NCI-H446 treated with DMSO at 0.1 percent for 48 hours (cell line): ENCODE data around the gene TDG.
A peak's percentile ranks its signal among the peaks of the same experiment; 100 is the strongest.
"Not testable (repeated sequence)": the region's sequence is repeated elsewhere in the genome, so short reads cannot be mapped to it uniquely, and the experiment has no call there.

Experiments
- DNase-seq: peaks from one replicate; lab custom pipeline; 2025; lab: John Stamatoyannopoulos, UW

Gene TDG

GRCh38 chr12:103960616-103961227 is 5.0 kb upstream of the TDG start:
- no peak for DNase-seq

DNA sequence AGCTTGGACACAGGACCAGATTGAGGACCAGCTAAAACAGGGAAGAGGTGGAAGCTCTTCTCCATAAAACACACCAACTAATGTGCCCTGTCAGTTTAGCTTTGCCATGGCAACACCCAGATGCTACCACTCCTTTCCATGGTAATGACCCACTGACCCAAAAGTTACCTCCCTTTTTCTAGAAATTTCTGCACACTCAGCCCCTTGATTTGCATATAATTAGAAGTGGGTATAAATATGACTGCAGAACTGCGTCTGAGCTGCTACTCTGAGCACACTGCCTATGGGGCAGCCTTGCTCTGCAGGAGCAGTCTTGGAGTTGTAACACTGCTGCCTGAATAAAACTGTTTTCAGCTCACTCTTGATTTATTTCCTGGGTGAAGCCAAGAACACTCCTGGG is 3.2 kb upstream of the TDG start:
- no peak for DNase-seq

DNA sequence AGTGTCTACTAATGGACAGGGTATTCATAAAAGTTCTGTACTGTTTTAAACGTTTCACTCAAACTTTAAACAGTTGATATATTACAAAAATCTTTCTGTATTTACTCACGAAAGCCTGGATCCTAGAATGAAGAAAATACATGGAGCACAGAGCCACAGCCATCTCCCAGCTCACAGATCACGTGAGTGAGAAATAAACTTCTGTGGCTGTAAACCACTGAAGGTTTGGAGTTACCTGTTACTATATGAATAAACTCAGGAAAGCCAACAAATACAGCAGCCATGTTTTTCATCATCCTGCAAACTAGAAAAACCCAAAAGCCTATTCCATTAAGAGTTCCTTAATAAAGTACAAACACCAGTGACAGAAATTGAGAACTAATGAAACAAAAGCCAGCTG is 867 bp upstream of the TDG start:
- no peak for DNase-seq

- DNase-seq, result no peak
Measured at GRCh38 chr12:103965255-103965589, 450 bp upstream of the TDG start.

DNA sequence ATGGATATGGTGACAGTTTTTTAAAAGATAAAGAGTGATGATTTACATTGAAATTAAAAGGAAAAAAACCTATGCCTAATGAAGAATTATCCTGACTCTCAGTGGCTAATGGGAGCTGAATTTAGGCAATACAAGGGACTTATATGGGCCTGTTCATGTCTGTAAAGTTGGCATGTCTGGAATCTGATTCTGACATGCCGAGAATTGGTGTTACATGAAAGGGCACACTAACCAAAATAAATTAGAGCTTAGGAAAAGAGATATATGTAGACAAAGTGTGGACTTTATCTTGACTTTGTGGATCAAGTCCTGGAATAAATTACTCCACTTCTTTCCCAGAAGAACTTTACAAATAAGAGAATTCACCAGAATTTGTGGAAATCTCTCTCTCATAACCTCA is 1.1 kb downstream of the TDG start:
- DNase-seq, result no peak

GRCh38 chr12:103969391-103969790 is 3.7 kb downstream of the TDG start:
- DNase-seq, result no peak

- DNase-seq, result no peak
Measured at GRCh38 chr12:103973909-103974308, 8.2 kb downstream of the TDG start.

DNA sequence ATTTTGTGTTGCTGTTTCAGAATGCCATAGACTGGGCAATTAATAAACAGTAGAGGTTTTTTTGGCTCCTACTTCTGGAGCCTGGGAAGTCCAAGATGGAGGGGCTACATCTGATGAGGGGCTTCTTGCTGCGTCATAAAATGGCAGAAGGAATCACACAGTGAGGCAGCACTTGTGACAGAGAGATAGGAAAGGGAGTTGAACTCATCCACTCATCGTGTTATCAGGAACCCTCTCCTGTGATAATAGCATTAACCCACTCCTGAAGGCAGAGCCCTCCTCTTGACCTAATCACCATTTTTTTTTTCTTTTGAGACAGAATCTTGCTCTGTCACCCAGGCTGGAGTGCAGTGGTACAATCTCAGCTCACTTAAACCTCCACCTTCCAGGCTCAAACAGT is 9.7 kb downstream of the TDG start:
- no peak for DNase-seq

- DNase-seq, result no peak
Measured at GRCh38 chr12:103978384-103978982, 12.8 kb downstream of the TDG start.

GRCh38 chr12:103986829-103987228 is 21.2 kb downstream of the TDG start:
- DNase-seq, result no peak

GRCh38 chr12:103994235-103994634 is 28.6 kb downstream of the TDG start:
- DNase-seq, result no peak

GRCh38 chr12:103996595-103996994 is 30.9 kb downstream of the TDG start:
- no peak for DNase-seq

DNA sequence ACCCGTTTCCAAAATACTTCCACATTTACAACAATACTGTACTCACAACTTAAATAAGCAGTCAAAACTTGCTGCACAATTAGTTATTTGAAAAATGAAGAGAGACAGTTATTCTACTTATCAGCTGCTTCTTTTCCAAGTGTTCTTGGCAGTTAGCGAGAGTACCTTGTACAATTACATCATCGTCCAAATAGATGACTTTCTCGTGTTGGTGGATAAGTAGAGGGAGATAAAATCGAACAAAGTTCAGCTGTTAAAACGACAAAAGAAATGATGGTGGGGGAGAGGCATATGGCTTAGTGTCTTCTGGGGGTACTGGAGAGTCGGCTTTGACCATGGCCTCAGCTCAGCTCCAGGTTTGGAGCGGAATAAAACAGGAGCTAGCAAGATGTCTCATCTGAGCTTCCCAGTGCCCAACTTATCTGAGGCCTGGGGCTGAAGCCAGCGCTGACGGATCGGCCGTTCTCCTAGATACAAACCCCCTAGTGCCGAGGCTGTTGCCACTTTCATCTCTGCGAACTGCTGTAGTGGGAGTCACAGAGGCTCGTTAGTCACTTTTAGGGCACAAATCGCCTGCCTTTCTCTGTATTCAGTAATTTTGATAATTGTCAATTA is 31.7 kb downstream of the TDG start:
- no peak for DNase-seq

- peak; percentile 45 for DNase-seq
Measured at GRCh38 chr12:103998976-103999375, 33.3 kb downstream of the TDG start.

- DNase-seq, result no peak
Measured at GRCh38 chr12:104000807-104001434, 35.2 kb downstream of the TDG start.

GRCh38 chr12:104002686-104003085 is 37.0 kb downstream of the TDG start:
- DNase-seq, result no peak

- no peak for DNase-seq
Measured at GRCh38 chr12:104003596-104003995, 37.9 kb downstream of the TDG start.

GRCh38 chr12:104006929-104007328 is 41.3 kb downstream of the TDG start:
- DNase-seq, result no peak

DNA sequence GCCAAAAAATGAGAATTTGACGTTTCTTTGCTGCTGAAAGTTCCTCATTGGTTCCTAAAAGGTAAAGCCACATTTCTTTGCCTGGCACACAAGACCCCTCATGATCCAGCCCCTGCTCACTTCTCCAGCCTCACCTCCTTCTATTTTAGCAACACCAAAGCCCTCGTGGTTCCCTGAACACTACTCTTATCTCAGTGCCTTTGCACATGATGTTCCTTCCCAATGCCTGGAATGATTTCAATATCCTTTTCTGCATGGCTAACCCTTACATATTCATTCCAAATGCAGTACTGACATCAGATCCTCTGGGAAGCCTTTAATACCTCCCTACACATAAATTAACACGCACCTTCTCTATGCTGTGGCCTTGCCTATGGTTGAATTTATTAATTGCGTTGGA is 44.4 kb downstream of the TDG start:
- DNase-seq, result no peak

DNA sequence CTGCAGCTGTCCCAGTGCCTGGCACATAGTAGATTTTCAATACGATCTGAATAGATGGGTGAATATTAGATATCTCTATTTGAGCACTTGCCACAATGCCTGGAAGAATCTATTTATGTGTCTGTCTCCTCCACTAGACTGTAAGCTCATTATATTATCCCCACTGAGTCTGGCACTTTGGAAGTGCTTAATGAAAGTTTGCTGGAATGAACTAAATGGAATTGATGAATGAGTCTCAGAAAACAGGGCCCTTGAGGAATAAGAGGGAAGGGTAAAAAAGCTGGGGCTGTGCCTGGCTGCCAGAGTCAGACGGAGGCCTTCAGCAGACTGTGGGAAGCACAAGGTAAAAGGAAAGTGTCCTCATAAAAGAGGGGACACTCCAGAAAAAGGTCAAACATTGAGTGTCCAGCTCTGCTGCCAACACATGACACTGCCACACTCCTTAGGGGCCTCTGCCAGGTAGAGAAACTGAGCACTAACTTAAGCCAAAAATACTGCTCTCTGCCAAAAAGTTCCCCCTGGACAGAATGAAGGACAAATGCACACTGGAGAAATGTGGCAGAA is 45.0 kb downstream of the TDG start:
- DNase-seq, result no peak

- no peak for DNase-seq
Measured at GRCh38 chr12:104011253-104011652, 45.6 kb downstream of the TDG start.

DNA sequence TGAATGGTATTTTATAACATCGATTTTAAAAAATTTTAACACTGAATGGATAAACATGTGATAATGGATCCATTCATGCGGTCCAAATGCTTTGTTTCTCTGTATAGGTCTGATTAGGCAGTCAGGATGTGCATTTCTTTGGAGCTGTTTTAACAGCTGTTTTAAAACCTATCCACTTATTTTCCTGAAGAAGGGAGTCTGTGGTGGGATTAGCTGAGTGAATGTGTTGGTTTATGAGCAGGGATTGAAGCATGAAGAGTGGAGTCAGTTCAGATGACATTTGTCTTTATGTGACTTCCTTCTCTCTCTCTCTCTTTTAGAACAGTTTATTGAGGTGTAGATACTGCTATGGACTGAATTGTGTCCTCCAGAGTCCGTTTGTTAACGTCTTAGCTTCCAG is 46.7 kb downstream of the TDG start:
- no peak for DNase-seq

DNA sequence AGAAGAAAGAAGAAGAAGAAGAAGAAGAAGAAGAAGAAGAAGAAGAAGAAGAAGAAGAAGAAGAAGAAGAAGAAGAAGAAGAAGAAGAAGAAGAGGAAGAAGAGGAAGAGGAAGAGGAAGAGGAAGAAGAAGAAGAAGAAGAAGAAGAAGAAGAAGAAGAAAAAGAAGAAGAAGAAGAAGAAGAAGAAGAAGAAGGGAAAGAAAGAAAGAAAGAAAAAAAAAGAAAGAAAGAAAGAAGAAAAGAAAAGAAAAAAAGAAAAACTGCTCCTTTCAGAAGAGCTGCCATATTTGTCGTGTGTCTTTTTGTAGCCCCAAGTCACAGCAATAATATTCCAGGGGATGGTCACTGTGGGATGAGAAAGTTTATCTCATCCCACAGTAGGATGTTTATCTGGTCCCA is 56.2 kb downstream of the TDG start:
- not testable (repeated sequence) for DNase-seq
